Measurements from ENCODE around the gene IGFBPL1.

DNA sequence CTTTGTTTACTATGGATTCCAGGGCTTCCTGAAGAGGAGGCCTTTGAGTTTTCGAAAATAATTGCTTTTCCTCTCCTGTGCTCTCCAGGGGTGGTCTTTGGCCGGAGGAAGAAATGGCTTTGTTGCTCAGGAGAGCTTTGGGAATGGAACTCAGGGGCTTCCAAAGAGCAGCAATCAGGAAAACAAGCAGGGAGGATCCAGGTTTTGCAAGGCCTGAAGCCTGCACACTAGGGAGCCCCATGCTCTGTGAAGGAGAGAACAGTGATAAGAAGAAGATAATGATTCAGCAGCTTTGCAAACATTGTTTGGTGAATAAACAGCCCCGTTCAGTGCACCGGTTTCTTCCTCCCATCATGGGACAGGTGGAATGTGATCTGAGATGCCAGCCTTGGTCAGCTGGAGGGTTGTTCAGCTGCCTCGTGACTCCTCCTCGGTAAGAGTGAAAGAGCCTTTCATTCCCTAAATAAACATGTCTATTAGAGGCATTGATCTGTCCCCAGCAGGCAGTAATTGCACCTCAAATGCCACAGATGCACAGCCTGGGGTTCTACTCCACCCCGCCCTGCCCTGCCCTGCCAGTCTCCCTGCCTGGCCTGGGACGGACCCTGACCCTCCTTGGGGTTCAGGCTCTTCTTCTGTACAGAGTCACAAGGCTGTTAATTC lies 43.3 kb downstream of the IGFBPL1 start:
- no peak for TF ChIP-seq EP300 (IDR thresholded peaks at IDR 0.05; ENCODE audit: borderline replicate concordance)
- TF ChIP-seq TAF1 (IDR thresholded peaks at IDR 0.05; ENCODE audit: low read depth): no peak
- TF ChIP-seq, protein P1, sequence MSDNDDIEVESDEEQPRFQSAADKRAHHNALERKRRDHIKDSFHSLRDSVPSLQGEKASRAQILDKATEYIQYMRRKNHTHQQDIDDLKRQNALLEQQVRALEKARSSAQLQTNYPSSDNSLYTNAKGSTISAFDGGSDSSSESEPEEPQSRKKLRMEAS (IDR thresholded peaks at IDR 0.05): no peak
- TF ChIP-seq TCF12 (IDR thresholded peaks at IDR 0.05; ENCODE audit: low read depth): no peak
- no peak for TF ChIP-seq CREB1 (IDR thresholded peaks at IDR 0.05; ENCODE audit: low read depth)
- TF ChIP-seq, protein P2, sequence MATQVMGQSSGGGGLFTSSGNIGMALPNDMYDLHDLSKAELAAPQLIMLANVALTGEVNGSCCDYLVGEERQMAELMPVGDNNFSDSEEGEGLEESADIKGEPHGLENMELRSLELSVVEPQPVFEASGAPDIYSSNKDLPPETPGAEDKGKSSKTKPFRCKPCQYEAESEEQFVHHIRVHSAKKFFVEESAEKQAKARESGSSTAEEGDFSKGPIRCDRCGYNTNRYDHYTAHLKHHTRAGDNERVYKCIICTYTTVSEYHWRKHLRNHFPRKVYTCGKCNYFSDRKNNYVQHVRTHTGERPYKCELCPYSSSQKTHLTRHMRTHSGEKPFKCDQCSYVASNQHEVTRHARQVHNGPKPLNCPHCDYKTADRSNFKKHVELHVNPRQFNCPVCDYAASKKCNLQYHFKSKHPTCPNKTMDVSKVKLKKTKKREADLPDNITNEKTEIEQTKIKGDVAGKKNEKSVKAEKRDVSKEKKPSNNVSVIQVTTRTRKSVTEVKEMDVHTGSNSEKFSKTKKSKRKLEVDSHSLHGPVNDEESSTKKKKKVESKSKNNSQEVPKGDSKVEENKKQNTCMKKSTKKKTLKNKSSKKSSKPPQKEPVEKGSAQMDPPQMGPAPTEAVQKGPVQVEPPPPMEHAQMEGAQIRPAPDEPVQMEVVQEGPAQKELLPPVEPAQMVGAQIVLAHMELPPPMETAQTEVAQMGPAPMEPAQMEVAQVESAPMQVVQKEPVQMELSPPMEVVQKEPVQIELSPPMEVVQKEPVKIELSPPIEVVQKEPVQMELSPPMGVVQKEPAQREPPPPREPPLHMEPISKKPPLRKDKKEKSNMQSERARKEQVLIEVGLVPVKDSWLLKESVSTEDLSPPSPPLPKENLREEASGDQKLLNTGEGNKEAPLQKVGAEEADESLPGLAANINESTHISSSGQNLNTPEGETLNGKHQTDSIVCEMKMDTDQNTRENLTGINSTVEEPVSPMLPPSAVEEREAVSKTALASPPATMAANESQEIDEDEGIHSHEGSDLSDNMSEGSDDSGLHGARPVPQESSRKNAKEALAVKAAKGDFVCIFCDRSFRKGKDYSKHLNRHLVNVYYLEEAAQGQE (IDR thresholded peaks at IDR 0.05; ENCODE audit: low read depth): no peak
